Fibroblast of villous mesenchyme (primary cell): Measurements from ENCODE around the gene SRC. TPM values are rescaled to one million over a fixed set of nuclear protein-coding genes. Genes with fewer than 3 reads are reported as not detected.

ENCODE experiments used
- DNase-seq: peaks from one replicate; pipeline ENCODE4 v3.0.0-alpha.2; 2010; ENCODE audit warnings: low read depth
- H3K4me3 ChIP-seq: 2 replicates; pipeline ENCODE4 v1.5.1; 2011; ENCODE audit warnings: low read depth, mild to moderate bottlenecking, low read length
- CTCF ChIP-seq: IDR thresholded peaks from 2 replicates; pipeline ENCODE4 v1.5.1; 2012; ENCODE audit warnings: low read depth, mild to moderate bottlenecking, low read length; ENCODE audit not compliant: insufficient read depth
- total RNA-seq: library from RNA; depleted of rRNA; stranded (reverse); fragments of >200 nt; gene quantifications from 2 replicates; pipeline ENCODE4 v1.2.3, GENCODE V29; 2012

Gene SRC
- total RNA-seq, 1 donor, result 20.3 TPM

- H3K4me3 ChIP-seq, result no peak overlapping the region
- TF ChIP-seq CTCF, result no peak
- no peak for DNase-seq
These were observed 4.9 kb upstream of the SRC start for GRCh38 chr20:37340998-37341397.

GRCh38 chr20:37341632-37342031 is 4.3 kb upstream of the SRC start:
- DNase-seq, result no peak
- no peak for TF ChIP-seq CTCF

DNA sequence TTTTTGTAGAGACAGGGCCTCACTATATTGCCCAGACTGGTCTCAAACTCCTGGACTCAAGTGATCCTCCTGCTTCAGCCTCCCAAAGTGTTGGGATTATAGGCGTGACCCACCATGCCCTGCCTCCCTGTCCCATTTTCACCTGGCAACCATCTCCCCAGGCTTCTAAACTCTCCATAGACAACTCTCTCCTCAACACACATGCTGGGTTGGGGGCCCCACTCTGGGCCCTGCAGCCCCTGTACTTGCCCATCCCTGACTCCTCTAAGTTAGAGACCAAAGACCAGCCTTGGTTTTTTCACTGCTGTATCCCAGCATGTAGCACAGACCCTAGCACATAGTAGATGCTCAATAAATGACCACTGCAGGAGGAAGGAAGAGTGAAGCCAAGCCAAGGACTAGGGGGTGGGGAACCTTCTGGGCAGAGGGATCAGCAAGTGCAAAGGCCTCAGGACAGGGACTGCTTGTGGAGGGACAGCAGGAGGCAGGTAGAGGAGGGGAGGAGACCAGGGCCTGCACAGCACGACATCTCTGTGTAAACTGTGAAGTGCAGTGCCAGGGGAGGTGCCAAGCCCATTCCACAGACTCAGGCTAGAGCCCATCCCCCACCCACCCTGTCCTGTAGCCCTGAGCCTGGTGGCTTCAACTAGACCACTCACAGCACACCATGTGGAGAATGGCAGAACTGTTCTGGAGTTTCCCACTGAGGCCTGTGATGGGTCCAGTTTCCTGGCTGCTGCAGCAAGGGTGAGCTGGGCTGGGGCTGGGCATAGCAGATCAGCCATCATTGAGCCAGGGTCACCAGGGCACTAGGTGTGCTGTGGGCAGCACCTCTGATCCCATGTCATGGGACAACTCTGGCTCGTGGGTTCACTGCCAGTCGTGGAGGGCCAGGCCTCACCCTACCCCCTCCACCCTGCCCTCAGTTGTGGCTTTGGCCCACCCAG is 3.4 kb upstream of the SRC start:
- no peak overlapping the region for H3K4me3 ChIP-seq
- DNase-seq, result no peak
- TF ChIP-seq CTCF, result no peak

More at GRCh38 chr20:37341632-37342031, 4.3 kb upstream of the SRC start:
- no peak overlapping the region for H3K4me3 ChIP-seq

DNA sequence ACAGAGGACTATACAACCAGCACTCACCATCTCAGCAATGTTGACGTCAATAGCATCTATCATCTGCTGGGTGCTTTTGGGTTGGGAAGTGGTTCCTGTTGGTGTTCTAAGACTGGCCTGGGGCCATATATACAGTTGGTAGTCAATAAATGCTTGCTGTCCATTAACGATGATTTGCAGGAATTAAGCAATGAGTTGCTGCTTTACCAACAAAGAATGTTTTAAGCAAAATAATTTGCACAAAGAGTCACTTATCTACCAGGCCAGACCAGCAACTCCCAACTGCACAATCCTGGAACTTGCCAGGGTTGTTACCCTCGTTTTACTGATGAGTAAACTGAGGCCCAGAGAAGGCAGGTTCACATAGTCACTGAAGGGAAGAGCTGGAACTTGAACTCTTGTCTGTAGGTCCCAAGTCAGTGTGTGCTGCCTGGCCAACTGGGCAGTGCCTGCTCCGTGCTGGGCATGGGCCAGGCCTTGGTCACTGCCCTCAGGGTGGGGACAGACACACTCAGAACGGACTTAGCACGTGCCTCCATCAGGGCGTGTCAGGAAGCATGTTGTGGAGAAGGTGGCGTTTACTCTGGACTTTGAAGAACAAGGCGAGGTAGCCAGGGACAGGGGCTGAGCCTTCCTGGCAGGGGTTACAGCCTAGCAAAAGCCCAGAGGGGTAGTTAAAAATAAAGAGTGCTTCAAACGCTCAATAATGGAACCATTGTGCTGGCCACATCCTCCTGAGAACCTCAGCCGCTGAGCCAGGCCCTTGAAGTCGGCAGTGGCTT is 2.5 kb upstream of the SRC start:
- H3K4me3 ChIP-seq, result no peak overlapping the region
- TF ChIP-seq CTCF, result no peak
- no peak for DNase-seq

GRCh38 chr20:37343994-37344355 is 2.0 kb upstream of the SRC start:
- DNase-seq, result no peak
- no peak overlapping the region for H3K4me3 ChIP-seq
- no peak for TF ChIP-seq CTCF

DNA sequence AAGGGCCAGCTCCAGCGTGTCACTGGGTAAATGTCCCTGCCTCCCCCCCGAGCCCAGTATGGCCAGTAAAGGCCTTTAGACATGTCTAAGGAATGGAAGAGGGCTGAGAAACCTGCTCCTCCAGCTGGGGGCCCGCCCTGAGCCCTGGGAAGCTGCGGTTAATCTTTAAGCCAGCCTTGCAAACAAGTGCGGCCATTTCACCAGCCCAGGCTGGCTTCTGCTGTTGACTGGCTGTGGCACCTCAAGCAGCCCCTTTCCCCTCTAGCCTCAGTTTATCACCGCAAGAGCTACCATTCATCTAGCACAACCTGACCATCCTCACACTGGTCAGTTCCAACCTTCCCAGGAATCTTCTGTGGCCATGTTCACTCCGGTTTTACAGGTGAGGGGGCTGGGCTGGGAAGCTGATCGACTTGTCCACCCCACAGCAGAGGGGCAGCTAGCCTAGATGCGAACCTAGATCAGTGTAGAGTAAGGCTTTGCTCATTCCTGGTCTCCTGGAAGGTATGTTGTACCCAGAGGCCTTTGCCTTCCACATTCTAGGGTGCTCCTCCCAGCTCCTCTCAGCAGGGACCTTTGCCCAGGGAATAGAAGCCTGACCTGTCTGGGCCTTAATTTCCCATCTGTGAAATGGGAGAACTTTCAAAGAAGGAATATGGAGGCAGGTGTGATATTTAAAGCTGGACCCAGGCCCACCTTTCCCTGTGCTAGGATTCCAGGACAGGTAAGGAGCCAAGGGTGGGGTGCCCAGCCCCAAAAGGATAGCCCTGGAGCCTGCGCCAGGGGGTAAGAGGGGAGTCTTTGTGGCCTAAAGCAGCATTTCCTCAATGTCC is 1.2 kb upstream of the SRC start:
- H3K4me3 ChIP-seq, result no peak overlapping the region
- peak; percentile 19 for DNase-seq
- no peak for TF ChIP-seq CTCF
